ENCODE data around the gene TNRC6A. TPM values are rescaled to one million over a fixed set of nuclear protein-coding genes. Genes with fewer than 3 reads are reported as not detected.

Gene TNRC6A
- 10 to 100 TPM; 44.2 to 82.4 TPM for total RNA-seq

DNA sequence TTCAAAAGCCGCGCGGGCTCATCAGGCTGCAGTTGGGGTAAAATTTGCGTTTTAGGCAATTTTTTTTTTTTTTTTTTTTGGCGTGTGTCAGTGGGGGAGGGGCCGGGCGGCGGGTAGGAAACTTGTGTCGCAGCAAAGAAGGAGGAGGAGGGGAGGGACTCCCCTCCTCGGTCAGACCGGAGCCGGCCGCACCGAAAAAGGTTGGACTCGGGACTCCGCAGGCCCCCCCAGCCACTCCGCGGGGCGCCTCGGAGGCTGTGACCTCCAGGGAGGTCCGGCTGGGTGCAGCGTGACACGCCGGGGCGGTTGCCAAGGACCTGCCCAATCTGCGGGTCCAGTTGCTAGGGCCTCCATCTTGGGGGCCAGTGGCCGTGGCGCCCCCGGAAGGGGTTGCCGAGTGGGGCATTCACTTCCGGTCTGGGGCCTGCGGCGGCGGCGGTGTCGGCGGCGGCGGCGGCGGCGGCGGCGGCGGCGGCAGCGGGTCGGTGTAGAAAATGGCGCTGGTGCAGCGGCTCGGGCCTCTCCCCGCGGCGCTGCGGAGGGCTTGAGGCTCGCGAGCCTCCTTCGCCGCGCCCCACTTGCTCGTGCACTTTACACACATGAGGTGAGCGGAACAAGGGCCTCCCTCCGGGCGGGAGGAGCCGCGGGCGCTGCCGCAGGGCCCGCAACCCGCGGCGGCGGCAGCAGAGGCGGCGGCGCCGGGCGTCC lies at the start of gene TNRC6A:
Gene TNRC6A, plus strand, starts transcription at position 409 of the 708 bp plus-strand sequence. Its CDS starts 191 bp downstream, at position 600.
- DNase-seq (ENCODE audit: low spot score) (peak; percentile 92), ATAC-seq (peak; percentile 96 to 99)
- Mint-ChIP-seq H3K4me3 (peak within 1 kb of the TSS; percentile 93), H3K27me3 (peaks cover 0 to 2% of the 10 kb centered on the region in 2 donors), H3K36me3 (peaks cover 6% of the 10 kb centered on the region), H3K27ac (peak within 1 kb of the TSS; percentile 86 to 94), H3K9me3 (no peaks in the 10 kb centered on the region), H3K4me1 (ENCODE audit: low read depth in 2 of 2) (peaks cover 34 to 38% of the 10 kb centered on the region in 2 donors)

DNA sequence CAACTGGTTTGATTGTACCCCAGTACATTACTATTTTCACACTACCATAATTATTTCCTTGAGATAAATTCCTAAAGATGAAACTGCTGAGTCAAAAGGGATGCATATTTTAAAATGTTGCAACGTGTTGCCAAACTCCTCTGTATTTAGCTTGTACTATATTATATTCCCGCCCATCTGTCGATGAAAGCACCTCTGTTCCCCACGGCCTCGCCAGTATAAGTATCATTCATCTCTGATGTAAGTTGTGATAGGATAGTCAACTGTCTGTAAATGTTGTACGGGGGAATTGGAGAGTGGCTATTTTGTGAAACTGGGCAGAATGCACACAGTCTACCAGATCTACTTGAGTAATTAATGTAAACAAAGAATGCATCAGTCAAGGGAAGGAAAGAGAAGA lies 47.7 kb upstream of the TNRC6A start:
- Mint-ChIP-seq H3K27ac (no peak overlapping the region), H3K9me3 (no peaks in the 10 kb centered on the region), H3K27me3 (peaks cover 11 to 13% of the 10 kb centered on the region in 2 donors), H3K4me1 (ENCODE audit: low read depth in 2 of 2) (no peaks in the 10 kb centered on the region), H3K36me3 (no peaks in the 10 kb centered on the region), H3K4me3 (no peak overlapping the region)
- no peak for DNase-seq (ENCODE audit: low spot score)
- no peak for ATAC-seq

DNA sequence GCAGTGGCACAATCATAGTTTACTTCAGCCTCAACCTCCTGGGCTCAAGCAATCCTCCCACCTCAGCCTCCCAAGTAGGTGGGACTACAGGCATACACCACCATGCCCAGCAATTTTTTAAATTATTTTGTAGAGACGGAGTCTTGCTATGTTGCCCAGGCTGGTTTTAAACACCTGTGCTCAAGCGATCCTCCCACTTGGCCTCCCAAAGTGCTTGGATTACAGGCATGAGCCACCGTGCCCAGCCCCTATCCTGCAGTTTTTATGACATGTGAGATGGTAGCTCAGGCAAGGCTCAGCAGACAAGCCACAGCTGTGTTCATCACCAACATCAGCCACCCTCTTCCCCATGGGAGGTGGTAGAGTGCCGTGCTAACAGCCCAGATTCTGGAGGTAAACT lies 46.2 kb upstream of the TNRC6A start:
- no peak overlapping the region for H3K27ac Mint-ChIP-seq
- no peaks in the 10 kb centered on the region for H3K36me3 Mint-ChIP-seq
- no peak for DNase-seq (ENCODE audit: low spot score)
- no peak overlapping the region for H3K4me3 Mint-ChIP-seq
- no peaks in the 10 kb centered on the region for H3K9me3 Mint-ChIP-seq
- H3K27me3 Mint-ChIP-seq: peaks cover 0 to 10% of the 10 kb centered on the region in 2 donors
- no peak for ATAC-seq
- no peaks in the 10 kb centered on the region for H3K4me1 Mint-ChIP-seq (ENCODE audit: low read depth in 2 of 2)

DNA sequence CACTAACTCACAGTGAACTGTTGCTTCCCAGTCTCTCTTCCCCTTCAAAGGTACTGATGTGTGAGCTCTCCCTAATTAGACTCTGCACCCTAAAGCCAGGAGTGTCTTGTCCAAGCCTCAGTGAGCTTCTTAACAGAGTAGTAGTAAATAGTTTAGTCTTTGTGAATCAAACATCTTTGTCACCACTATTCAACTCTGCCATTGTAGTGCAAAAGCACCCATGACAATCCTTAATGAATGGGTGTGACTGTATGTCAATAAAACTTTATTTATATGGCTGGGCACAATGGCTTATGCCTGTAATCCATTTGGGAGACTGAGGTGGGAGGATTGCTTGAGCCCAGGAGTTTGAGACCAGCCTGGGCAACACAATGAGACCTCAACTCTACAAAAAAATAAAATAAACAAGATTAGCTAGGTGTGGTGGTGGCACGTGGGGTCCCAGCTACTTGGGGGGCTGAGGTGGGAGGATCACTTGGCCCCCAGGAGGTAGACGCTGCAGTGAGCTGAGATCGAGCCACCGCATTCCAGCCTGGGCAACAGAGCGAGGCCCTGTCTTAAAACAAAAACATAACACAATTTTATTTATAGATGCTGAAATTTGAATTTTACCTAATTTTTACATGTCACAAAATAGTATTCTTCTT lies 45.5 kb upstream of the TNRC6A start:
- no peak for ATAC-seq

DNA sequence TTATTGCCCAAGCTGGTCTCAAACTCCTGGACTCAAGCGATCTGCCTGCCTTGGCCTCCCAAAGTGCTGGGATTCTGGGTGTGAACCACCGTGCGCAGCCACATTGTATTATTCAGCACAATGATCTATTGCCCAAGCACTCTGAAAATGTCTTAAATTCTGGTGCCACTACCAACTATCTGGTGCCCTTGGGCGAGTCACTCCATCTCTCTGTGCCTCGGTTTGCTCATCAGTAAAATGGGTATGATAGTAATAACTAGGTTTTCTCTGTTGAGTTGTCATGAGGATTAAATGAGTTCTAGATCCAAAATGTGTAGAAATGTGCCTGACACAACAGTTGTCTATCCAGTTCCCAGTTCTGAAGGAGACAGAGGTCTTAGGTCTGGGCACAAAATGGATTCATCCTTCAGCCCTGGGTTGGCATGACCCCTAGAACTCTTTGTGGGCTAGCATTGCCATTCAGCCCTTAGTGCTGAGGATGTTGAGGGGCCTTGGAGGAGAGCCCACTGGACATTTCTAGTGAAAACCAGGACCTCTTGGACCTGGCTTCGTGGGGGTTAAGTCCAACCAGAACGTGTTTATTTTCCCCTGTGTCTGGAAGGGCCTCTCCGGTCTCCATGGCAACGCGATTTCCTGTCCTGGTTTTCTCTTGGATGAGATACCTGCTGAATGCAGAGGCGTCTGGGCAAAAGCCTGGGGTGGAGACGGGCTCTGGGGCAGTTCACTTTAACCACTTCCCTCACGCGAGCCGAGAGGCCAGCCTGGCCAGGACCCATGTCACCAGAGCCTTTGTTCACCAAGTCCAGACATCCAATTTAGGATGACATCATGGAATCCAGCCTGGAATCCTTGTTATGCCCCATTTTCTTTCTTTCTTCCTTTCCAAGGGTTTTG lies 43.7 kb upstream of the TNRC6A start:
- Mint-ChIP-seq H3K27ac (no peak overlapping the region), H3K36me3 (no peaks in the 10 kb centered on the region), H3K27me3 (peaks cover 0 to 13% of the 10 kb centered on the region in 2 donors), H3K9me3 (no peaks in the 10 kb centered on the region), H3K4me3 (no peak overlapping the region), H3K4me1 (ENCODE audit: low read depth in 2 of 2) (no peaks in the 10 kb centered on the region)
- ATAC-seq: no peak
- no peak for DNase-seq (ENCODE audit: low spot score)

More for the DNA sequence above, 45.5 kb upstream of the TNRC6A start:
- DNase-seq (ENCODE audit: low spot score): no peak
- Mint-ChIP-seq H3K4me3 (no peak overlapping the region), H3K4me1 (ENCODE audit: low read depth in 2 of 2) (no peaks in the 10 kb centered on the region), H3K27me3 (peaks cover 0 to 10% of the 10 kb centered on the region in 2 donors), H3K36me3 (no peaks in the 10 kb centered on the region), H3K9me3 (no peaks in the 10 kb centered on the region), H3K27ac (no peak overlapping the region)

DNA sequence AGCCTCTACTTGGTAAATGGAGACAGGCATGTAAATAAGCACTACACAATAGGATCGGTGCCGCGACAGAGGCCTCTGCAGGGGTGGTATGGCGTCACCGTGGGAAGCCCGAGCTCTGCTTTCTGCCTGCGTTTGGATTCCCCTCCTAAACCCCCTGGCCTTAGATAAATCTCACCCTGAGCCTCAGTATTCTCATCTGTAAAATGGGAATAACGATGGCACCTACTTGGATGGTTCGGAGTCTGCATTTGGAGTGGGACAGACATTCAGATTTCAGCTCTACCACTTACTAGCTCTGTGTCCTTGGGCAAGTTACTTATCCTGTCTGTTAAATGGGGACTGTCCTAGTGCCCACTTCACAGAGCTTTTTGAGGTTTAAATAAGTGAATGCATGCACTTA lies 42.8 kb upstream of the TNRC6A start:
- H3K27ac Mint-ChIP-seq: no peak overlapping the region
- no peak for ATAC-seq
- H3K4me3 Mint-ChIP-seq: no peak overlapping the region
- H3K27me3 Mint-ChIP-seq: peaks cover 0 to 15% of the 10 kb centered on the region in 2 donors
- DNase-seq (ENCODE audit: low spot score): no peak
- H3K9me3 Mint-ChIP-seq: no peaks in the 10 kb centered on the region
- H3K36me3 Mint-ChIP-seq: no peaks in the 10 kb centered on the region
- no peaks in the 10 kb centered on the region for H3K4me1 Mint-ChIP-seq (ENCODE audit: low read depth in 2 of 2)

DNA sequence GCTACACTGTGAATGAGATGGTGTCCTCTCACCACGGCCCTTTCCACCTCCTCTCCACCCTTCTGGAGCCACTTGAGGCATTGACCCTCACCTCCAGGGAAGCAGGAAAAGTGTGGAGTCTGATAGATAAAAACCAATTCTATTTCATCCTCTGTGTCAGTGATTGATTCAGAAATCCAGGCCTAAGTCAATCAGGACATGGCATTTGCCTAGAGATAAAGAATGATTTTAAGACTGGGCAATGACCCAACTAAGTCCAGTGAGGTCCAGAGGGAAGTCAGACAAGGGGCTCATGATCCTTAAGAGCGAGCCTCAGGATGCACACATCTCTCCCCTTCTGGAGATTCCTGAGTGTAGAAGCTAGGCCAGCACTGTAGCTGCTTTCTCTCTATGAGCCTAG lies 41.1 kb upstream of the TNRC6A start:
- no peaks in the 10 kb centered on the region for H3K9me3 Mint-ChIP-seq
- peaks cover 0 to 15% of the 10 kb centered on the region in 2 donors for H3K27me3 Mint-ChIP-seq
- no peaks in the 10 kb centered on the region for H3K36me3 Mint-ChIP-seq
- no peaks in the 10 kb centered on the region for H3K4me1 Mint-ChIP-seq (ENCODE audit: low read depth in 2 of 2)
- H3K4me3 Mint-ChIP-seq: no peak overlapping the region
- no peak for ATAC-seq
- H3K27ac Mint-ChIP-seq: no peak overlapping the region
- no peak for DNase-seq (ENCODE audit: low spot score)

DNA sequence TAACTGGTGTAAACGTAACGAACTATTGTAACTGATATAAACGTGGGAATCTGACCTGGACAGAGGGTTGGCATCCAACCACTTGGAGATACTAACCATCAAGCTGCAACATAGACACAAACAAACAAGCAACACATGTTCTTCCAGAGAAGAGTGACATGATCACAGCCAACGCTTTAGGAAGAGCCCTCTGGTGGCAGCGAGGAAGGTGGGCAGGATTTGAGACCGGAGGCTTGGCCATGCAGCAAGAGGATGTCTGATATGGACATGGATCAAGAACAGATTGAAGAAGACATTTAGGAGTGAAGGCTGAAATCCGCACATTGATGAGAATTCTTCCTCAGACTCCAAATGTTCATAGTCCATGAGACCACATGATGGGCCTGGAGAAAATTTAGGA lies 40.3 kb upstream of the TNRC6A start:
- H3K9me3 Mint-ChIP-seq: no peaks in the 10 kb centered on the region
- no peak for ATAC-seq
- no peak overlapping the region for H3K4me3 Mint-ChIP-seq
- no peak for DNase-seq (ENCODE audit: low spot score)
- peaks cover 0 to 12% of the 10 kb centered on the region in 2 donors for H3K27me3 Mint-ChIP-seq
- no peak overlapping the region for H3K27ac Mint-ChIP-seq
- H3K4me1 Mint-ChIP-seq (ENCODE audit: low read depth in 2 of 2): no peaks in the 10 kb centered on the region
- H3K36me3 Mint-ChIP-seq: no peaks in the 10 kb centered on the region

DNA sequence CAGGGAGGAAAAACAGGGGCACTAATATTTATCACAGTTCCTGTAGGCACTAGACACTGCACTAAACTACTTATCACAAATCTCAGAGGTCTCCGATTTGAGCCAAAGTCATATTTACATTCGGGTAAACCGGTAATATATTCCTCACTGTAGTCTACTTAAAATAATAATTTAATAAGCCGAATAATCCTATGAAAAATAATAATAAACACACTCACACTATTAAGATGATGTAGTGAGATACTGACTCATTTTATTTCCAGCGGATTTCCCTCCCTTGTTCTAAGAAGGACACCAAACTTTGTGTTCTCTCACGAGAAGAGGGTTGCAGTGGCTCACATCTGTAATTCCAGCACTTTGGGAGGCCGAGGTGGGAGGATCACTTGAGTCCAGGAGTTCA lies 36.6 kb upstream of the TNRC6A start:
- ATAC-seq (no peak), DNase-seq (ENCODE audit: low spot score) (no peak)

DNA sequence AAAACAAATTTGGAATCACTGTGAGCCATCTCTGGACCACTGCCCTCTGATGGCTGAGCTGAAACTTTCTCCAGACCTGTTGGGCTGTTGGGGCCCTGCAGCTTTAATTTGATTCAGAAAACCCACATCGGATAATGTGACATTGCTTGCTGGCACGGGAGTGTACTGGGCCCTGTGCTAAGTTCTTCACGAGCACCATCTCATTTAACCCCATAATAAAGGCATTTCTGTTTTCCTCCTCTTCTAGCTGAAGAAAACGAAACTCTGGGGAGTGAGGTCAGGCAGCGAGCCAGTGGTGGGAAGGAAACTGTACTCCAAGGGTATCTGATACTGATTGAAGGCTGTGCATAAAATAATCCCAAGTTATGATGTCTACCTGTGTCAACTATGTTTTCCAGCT lies 34.5 kb upstream of the TNRC6A start:
- no peak for ATAC-seq

More for the DNA sequence above, 36.6 kb upstream of the TNRC6A start:
- Mint-ChIP-seq H3K9me3 (no peaks in the 10 kb centered on the region), H3K4me3 (no peak overlapping the region), H3K36me3 (no peaks in the 10 kb centered on the region), H3K4me1 (ENCODE audit: low read depth in 2 of 2) (no peaks in the 10 kb centered on the region), H3K27me3 (peaks cover 0 to 5% of the 10 kb centered on the region in 2 donors), H3K27ac (no peak overlapping the region)

DNA sequence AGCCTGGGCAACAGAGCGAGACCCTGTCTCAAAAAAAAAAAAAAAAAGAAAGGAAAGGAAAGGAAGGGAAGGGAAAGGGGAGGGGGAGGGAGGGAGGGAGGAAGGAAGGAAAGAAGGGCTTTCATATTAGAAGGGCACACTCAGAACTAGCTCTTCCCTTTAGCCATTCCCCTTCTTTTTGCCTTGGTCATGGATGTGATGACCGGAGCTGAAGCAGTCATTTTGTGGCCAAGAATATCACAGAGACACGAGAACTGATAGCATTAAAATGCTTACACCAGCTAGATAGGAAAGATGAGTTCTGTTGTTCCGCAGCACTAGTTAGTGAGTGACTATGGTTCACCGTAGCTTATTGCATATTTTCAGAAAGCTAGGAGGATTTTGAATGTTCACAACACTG lies 32.8 kb upstream of the TNRC6A start:
- no peak overlapping the region for H3K4me3 Mint-ChIP-seq
- H3K4me1 Mint-ChIP-seq (ENCODE audit: low read depth in 2 of 2): no peaks in the 10 kb centered on the region
- no peaks in the 10 kb centered on the region for H3K9me3 Mint-ChIP-seq
- H3K27ac Mint-ChIP-seq: no peak overlapping the region
- peaks cover 10 to 14% of the 10 kb centered on the region in 2 donors for H3K27me3 Mint-ChIP-seq
- H3K36me3 Mint-ChIP-seq: no peaks in the 10 kb centered on the region
- ATAC-seq: no peak
- DNase-seq (ENCODE audit: low spot score): no peak

More for the DNA sequence above, 34.5 kb upstream of the TNRC6A start:
- Mint-ChIP-seq H3K27me3 (peaks cover 7 to 8% of the 10 kb centered on the region in 2 donors), H3K36me3 (no peaks in the 10 kb centered on the region), H3K27ac (no peak overlapping the region), H3K4me1 (ENCODE audit: low read depth in 2 of 2) (no peaks in the 10 kb centered on the region), H3K4me3 (no peak overlapping the region), H3K9me3 (no peaks in the 10 kb centered on the region)
- DNase-seq (ENCODE audit: low spot score): no peak

DNA sequence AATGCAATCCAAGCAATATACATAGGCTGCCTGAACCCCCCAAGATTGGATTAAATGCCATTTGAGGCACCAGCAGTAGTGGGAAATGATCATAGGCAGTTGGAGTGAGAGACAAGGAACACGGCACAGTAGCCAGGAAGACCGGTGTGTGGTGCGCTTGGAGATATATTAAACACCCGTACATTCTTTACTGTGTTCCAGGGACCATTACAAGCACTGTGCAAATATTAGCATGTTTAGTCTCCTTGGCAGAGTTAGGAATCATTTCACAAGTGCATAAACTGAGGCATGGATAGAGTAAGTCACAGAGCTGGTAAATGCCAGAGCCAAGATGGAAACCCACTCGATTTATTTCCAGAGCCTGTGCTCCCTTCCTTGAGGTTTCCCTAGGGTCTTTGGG lies 31.1 kb upstream of the TNRC6A start:
- no peak for DNase-seq (ENCODE audit: low spot score)
- H3K36me3 Mint-ChIP-seq: no peaks in the 10 kb centered on the region
- peaks cover 20 to 24% of the 10 kb centered on the region in 2 donors for H3K27me3 Mint-ChIP-seq
- no peak for ATAC-seq
- no peaks in the 10 kb centered on the region for H3K9me3 Mint-ChIP-seq
- H3K4me1 Mint-ChIP-seq (ENCODE audit: low read depth in 2 of 2): no peaks in the 10 kb centered on the region
- H3K27ac Mint-ChIP-seq: no peak overlapping the region
- H3K4me3 Mint-ChIP-seq: no peak overlapping the region

DNA sequence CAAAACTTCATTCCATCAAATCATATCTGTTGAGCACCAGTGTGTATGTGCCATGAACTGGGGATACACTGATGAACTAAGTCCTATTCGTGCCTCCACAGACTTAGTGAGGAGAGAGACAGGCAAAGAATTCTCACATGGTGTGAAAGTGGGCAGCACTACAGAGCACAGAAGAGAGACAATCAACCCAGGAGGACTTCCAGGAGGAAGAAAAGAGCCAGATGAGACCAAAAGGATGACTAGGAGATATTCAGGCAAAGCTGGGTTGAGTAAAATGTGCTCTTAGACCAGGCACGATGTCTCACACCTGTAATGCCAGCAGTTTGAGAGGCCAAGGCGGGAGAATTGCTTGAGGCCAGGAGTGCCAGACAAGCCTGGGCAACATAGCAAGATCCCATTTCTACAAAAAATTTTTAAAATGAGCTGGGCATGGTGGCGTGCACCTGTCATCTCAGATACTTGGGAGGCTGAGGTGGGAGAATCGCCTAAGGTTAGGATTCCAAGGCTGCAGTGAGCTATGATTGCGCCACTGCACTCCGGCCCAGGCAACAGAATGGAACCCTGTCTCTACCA lies 30.2 kb upstream of the TNRC6A start:
- Mint-ChIP-seq H3K9me3 (no peaks in the 10 kb centered on the region), H3K27ac (no peak overlapping the region), H3K4me1 (ENCODE audit: low read depth in 2 of 2) (no peaks in the 10 kb centered on the region), H3K27me3 (peaks cover 20 to 25% of the 10 kb centered on the region in 2 donors), H3K36me3 (no peaks in the 10 kb centered on the region), H3K4me3 (no peak overlapping the region)
- ATAC-seq (no peak), DNase-seq (ENCODE audit: low spot score) (no peak)
